GM12891 (cell line): ENCODE results near the gene OR10A6.

ENCODE experiments used
- DNase-seq: peaks from one replicate; pipeline ENCODE4 v3.0.0; 2011; ENCODE audit warnings: low spot score; ENCODE audit not compliant: insufficient read length
- FAIRE-seq: peaks from 2 replicates; lab custom pipeline; 2011; peaks lifted over from hg19 to GRCh38; lab: Jason Lieb, UNC
- PAX5 ChIP-seq: IDR thresholded peaks from 2 replicates; pipeline ENCODE4 v1.6.1; 2011; ENCODE audit warnings: low read length, moderate library complexity, mild to moderate bottlenecking; ENCODE audit not compliant: insufficient read depth, severe bottlenecking
- POLR2A ChIP-seq: IDR thresholded peaks from 2 replicates; pipeline ENCODE4 v1.6.1; 2011; ENCODE audit warnings: low read depth, low read length, control low read depth
- POLR2AphosphoS5 ChIP-seq: IDR thresholded peaks from 2 replicates; pipeline ENCODE4 v1.6.1; 2011; ENCODE audit warnings: low read depth, low read length, control low read depth
- POU2F2 ChIP-seq: IDR thresholded peaks from 2 replicates; pipeline ENCODE4 v1.6.1; 2011; ENCODE audit warnings: low read depth, mild to moderate bottlenecking, control low read depth, low read length, moderate library complexity
- SPI1 ChIP-seq: IDR thresholded peaks from 2 replicates; pipeline ENCODE4 v1.6.1; 2011; ENCODE audit warnings: low read depth, low read length, control low read depth
- TAF1 ChIP-seq: IDR thresholded peaks from 2 replicates; pipeline ENCODE4 v1.6.1; 2011; ENCODE audit warnings: low read depth, low read length, control low read depth

Gene OR10A6

DNA sequence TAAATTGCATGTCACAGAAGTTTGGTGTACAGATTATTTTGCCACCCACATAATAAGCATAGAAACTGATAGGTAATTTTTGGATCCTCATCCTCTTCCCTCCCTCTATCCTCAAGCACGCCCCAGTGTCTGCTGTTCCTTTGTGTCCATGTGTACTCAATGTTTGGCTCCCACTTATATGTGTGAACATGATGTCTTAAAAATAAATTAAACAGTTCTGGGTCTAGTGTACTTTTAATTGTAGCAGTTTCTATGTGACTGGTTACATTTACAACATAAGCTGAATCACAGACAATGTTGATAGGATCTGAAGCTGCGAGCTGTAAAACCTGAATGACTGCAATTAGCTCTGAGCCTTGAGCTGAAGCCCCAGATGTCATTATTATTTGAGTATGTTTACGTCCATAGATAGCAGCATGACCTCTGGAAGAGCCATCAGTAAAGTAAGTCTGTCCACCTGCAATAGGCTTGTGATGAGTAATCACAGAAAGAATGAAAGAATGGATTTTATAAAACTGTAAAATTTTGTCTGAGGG lies 29.7 kb downstream of the OR10A6 start:
- TF ChIP-seq POLR2AphosphoS5: no peak
- DNase-seq (no peak), FAIRE-seq (no peak)

DNA sequence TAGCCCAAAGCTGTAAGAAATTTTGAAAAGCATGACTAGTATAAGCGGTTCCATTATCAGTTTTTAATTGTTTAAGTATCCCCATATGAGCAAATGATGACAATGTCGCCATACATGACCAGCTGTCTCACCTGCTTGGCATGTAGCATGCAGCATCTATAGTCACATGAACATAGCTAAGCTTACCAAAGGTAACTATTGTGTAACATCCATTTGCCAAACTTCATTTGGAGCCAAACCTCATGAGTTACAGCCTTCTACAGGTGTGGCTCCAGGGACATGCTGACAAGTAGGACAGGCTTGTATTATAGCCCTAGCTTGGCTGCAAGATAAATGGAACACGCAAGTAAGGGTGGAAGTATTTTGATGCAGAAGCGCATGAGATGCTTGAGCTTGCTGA lies 30.4 kb downstream of the OR10A6 start:
- DNase-seq (no peak), FAIRE-seq (no peak)
- TF ChIP-seq TAF1 (no peak), POLR2A (no peak), SPI1 (no peak), PAX5 (no peak), POLR2AphosphoS5 (no peak), POU2F2 (no peak)

DNA sequence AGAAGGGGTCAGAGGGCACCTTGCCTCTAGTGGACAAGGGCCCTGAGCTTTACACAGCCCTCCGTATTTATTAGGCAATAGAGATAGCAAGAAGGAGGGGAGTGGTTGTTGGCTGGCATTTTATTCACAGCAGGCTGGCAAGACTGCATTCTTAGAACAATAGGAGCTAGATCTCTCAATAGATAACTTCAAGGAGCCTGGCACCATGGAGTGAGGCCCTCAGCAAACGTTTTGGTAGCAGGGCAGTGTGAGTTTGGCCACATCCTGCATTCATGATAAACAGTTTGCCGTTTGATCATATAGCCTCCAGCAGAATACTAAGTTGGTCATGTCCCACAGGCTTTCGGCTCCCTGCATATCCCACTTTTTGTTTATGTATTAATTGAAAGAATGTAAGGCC lies 31.6 kb downstream of the OR10A6 start:
- FAIRE-seq (no peak), DNase-seq (no peak)

DNA sequence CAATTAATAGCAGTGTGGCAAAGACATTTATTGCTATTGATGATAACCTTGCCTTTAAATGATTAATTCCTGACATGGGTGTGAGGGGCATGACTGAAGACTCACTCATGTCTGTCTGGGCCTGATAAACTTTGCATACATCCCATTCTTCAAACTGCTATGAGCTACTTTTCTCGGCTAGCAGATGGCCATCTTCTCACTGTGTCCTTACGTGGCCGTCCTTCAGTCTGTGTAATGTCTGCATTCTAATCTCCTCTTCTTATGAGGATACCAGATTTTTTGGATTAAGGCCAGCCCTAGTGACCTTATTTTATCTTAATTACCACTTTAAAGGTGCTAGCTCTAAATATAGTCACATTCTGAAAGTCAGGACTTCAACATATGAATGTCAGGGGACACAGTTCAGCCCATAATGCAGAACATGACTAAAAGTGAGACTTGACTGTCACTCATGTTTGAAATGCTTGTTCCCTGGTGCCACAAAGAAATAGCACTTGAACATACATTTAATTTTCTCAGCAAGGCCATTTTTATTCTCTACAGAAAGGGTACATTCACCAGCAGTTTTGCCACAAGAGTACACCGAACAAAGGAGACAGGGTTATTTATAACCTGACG lies 32.3 kb downstream of the OR10A6 start:
- TF ChIP-seq SPI1 (no peak), POLR2A (no peak), POU2F2 (no peak), PAX5 (no peak), TAF1 (no peak), POLR2AphosphoS5 (no peak)
- DNase-seq (no peak), FAIRE-seq (no peak)

More for the DNA sequence above, 31.6 kb downstream of the OR10A6 start:
- TF ChIP-seq POLR2AphosphoS5 (no peak), SPI1 (no peak), TAF1 (no peak), POU2F2 (no peak), POLR2A (no peak), PAX5 (no peak)

DNA sequence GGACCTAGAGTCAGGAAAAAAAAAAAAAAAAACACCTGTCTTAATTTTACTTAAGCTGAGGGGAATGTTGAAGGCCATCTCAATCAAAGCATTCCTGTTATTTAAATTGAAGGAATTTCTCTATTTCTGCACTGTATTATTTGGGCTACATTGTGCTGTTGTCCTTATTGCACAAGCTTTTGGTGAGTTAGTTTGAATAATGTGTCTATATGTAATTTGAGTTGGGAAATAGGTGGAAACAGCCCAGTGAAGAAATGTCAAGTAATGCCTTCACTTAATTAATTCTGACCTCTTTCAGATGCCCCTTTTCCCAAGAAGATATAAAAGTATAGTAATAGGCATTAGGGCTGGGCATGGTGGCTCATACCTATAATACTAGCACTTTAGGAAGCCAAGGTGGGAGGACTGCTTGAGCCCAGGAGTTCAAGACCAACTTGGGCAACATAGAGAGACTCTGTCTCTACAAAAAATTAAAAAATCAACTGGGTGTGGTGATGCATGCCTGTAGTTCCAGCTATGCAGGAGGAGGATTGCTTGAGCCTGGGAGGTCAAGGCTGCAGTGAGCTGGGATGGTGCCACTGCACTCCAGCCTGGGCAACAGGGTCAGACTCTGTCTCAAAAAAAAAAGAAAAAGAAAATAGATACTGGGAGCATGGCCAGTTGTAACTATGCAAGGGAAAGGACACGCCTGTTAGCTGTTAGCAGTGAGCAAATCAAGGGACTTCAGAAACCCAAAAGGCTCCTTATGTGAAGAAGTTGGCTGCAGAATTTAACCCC lies 34.9 kb downstream of the OR10A6 start:
- TF ChIP-seq SPI1 (no peak), POU2F2 (no peak), POLR2A (no peak), TAF1 (no peak), POLR2AphosphoS5 (no peak), PAX5 (no peak)
- FAIRE-seq (no peak), DNase-seq (no peak)

DNA sequence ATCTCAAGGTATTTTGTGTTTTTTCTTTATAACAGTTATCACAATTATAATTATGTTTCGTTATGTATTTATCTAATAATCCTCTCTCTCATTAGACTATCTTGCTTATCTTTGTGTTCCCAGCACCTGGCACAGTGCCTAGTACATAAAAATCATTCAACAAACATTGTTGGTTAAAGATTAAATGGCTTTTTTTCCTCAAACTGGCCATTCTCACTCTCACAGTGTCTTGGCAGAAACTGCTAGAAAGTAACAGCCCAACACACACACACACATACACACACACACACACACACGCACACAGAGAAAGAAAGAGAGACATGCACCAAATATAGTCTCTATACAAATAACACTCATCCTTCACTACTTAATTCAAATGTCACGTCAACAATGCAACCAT lies 36.8 kb downstream of the OR10A6 start:
- no peak for TF ChIP-seq PAX5
- no peak for TF ChIP-seq POU2F2
- TF ChIP-seq SPI1: no peak
- no peak for TF ChIP-seq TAF1
- no peak for TF ChIP-seq POLR2A
- TF ChIP-seq POLR2AphosphoS5: no peak
- FAIRE-seq (no peak), DNase-seq (no peak)

DNA sequence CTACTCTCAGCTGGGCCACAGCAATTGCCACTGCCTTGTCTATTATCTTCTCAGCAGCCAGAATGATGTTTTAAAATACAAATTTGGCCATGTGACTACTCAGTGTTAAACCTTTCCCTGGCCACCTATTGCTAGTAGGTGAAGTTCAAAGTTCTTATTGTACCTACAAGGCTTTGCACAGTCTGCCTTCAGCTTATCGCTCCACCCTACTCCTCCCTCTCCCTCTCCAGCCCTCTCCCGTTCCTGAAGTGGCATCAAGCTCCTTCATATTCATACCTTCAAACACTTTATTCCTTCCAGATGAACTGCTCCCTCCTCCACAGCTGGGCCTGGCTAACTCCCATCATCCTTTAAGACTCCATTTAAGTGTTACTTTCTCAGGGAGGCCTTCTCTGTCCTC lies 37.3 kb downstream of the OR10A6 start:
- TF ChIP-seq POU2F2 (no peak), SPI1 (no peak), POLR2AphosphoS5 (no peak), TAF1 (no peak), PAX5 (no peak), POLR2A (no peak)
- FAIRE-seq: no peak
- no peak for DNase-seq

DNA sequence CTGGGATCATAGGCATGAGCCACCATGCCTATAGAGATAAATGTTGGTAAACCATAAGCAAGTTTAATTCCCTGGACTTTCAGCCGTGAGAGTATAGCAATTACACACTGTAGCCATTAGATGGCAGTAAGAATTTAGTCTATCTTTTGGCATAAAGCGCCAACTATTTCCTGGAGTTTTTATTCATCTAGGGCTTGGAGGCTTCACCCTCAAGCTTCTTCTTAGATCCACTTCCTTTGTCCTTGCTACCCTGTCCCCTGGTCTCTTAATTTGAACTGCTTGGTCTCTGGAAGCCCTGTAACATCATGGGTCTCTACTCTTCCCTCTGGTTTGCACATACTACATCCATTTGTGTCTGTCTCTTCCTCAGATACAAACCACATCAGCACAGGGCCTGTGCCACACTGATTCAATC lies 38.2 kb downstream of the OR10A6 start:
- FAIRE-seq (peak; percentile 96), DNase-seq (no peak)
- TF ChIP-seq POLR2A: no peak

DNA sequence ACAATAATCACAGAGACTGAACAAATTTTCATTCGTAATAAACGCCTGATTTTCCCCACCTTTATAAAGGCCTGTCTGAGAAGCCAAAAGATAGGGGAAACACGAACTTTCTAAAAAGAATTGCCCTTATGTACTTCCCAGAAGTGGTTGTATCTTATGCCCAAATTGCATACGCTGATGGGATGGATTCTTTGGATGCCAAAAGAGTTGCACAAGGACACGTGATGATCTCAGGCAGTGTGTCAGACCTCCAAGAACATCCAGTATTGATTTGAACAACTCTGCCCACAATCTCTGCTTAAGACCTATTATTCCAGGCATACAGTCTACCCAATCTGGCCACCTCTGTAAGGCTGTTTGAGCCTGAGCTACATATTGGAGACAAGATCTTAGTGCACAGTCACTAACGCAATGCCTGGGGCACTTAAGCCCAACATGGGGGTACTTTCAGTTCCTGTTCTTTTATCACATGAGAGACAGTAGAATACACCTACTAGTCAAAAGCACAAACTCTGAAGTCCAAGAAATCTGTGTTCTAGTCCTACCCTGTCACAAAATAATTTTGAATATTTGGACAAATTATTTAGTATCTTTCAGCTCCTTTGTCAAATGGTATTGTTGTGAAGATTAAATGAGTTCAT lies 38.9 kb downstream of the OR10A6 start:
- FAIRE-seq: peak; percentile 87
- no peak for DNase-seq
- TF ChIP-seq POU2F2 (no peak), TAF1 (no peak), SPI1 (peak; percentile 96)

DNA sequence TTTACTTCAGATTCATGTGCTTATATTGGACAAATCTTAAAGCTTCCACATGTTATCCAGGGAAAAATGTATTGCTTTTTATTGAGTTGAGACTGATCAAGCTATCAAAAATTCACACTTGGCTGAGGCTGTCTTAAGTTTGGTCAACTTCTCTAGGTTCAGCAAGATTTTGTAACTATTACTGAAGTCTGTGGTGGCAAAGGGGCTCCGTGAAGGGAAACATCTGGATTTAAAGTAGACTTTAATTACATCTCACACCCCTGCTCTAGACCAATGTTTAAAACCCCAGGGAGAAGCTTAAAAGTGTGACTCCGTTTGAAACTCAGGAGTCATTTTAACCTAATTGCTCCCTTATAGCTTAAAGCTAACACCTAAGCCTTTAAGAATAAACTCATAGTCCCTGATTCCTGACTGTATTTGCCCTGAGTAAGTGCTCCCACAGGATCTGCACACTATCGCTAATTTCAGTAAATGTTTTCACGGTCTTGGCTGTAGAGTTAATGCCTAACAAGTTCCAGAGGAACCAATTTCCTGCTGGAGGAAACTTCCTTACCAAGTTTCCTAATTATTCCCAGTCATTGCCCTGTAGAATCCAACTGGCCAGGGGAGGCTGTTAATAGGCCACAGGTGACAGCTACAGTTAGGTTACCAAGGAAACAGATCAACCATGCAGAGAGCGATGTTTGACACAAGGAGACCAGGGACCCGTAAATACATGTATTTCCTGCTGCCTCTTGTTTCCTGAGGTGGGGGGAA lies 40.5 kb downstream of the OR10A6 start:
- no peak for TF ChIP-seq SPI1
- TF ChIP-seq POLR2AphosphoS5: no peak
- no peak for TF ChIP-seq POU2F2
- TF ChIP-seq TAF1: no peak
- no peak for TF ChIP-seq PAX5
- no peak for TF ChIP-seq POLR2A
- DNase-seq (no peak), FAIRE-seq (peak; percentile 71)
